ENCODE measurements around the gene PCDHGA4. TPM values are rescaled to one million over a fixed set of nuclear protein-coding genes. Genes with fewer than 3 reads are reported as not detected.

PCDHGA4 gene
- total and polyA plus RNA-seq, 5 donors, result 1.7 to 5.8 (median 5.6) TPM

- ATAC-seq (no peak), DNase-seq (no peak)
- 19% methylated on average over 27 of the region's 27 CpGs for WGBS
- H3K9me3 ChIP-seq (ENCODE audit: control insufficient read depth, low read length), result peaks cover 15% of the 10 kb centered on the region
- H3K4me3 ChIP-seq (ENCODE audit: low read length), result peak within 1 kb of the TSS; percentile 40
- no peaks in the 10 kb centered on the region for H3K27me3 ChIP-seq (ENCODE audit: control insufficient read depth, insufficient read depth)
- H3K4me1 ChIP-seq (ENCODE audit: control insufficient read depth, insufficient read depth, low read length), result no peaks in the 10 kb centered on the region
- H3K27ac ChIP-seq (ENCODE audit: low read length), result no peak within 1 kb of the TSS
- intact Hi-C loops (cut with DNase I), result loop anchor here in 1 of 4 donors (10.0 kb wide), 1 partner anchor 168 kb away; no protein-coding TSS in a partner anchor
These were observed 47.9 kb downstream of the PCDHGA4 start, which contains the start of gene PCDHGA9 for GRCh38 chr5:141402553-141403243. TSS of gene PCDHGA9 (plus strand) at chr5:141402778. CDS start at chr5:141402953, 175 bp downstream.

- Histone ChIP-seq H3K9me3 (ENCODE audit: control insufficient read depth, low read length) (peaks cover 15% of the 10 kb centered on the region), H3K27me3 (ENCODE audit: control insufficient read depth, insufficient read depth) (no peaks in the 10 kb centered on the region), H3K4me3 (ENCODE audit: low read length) (peak overlapping the region; percentile 40), H3K4me1 (ENCODE audit: control insufficient read depth, insufficient read depth, low read length) (no peaks in the 10 kb centered on the region), H3K27ac (ENCODE audit: low read length) (no peak overlapping the region)
- intact Hi-C loops (cut with DNase I), result loop anchor here in 1 of 4 donors (10.0 kb wide), 1 partner anchor 169 kb away; no protein-coding TSS in a partner anchor
- DNase-seq (no peak), ATAC-seq (no peak)
- WGBS, result 27% methylated on average over 22 of the region's 22 CpGs
These were observed 48.6 kb downstream of the PCDHGA4 start for GRCh38 chr5:141403387-141403786.

Other genes with a start within 250 kb of the PCDHGA4 start
Only the 30 nearest of the 36 such genes appear.
- gene PCDHB9, start 167.9 kb upstream of the PCDHGA4 start, total RNA-seq, result 1 to 10 TPM; 1.7 to 2.4 (median 2.1) TPM
- gene PCDHB9, start 167.9 kb upstream of the PCDHGA4 start, polyA plus RNA-seq, result 0.63 TPM
- 1 to 10 TPM; 1.1 to 2.0 (median 1.5) TPM for gene PCDHB10, start 162.7 kb upstream of the PCDHGA4 start, total RNA-seq
- gene PCDHB10, start 162.7 kb upstream of the PCDHGA4 start, polyA plus RNA-seq, result 1.00 TPM
- 1 to 10 TPM; 1.9 to 2.9 (median 2.5) TPM for gene PCDHB11, start 155.4 kb upstream of the PCDHGA4 start, total RNA-seq
- 0.48 TPM for gene PCDHB11, start 155.4 kb upstream of the PCDHGA4 start, polyA plus RNA-seq
- gene PCDHB12, start 146.3 kb upstream of the PCDHGA4 start, total RNA-seq, result 1 to 10 TPM; 1.7 to 3.3 (median 2.8) TPM
- gene PCDHB12, start 146.3 kb upstream of the PCDHGA4 start, polyA plus RNA-seq, result 0.72 TPM
- 1 to 10 TPM; 4.3 to 5.8 (median 5.3) TPM for gene PCDHB13, start 141.1 kb upstream of the PCDHGA4 start, total RNA-seq
- 1.7 TPM for gene PCDHB13, start 141.1 kb upstream of the PCDHGA4 start, polyA plus RNA-seq
- 1 to 10 TPM; 4.3 to 5.9 (median 5.3) TPM for gene PCDHB14, start 131.7 kb upstream of the PCDHGA4 start, total RNA-seq
- 2.3 TPM for gene PCDHB14, start 131.7 kb upstream of the PCDHGA4 start, polyA plus RNA-seq
- gene PCDHB15, start 109.6 kb upstream of the PCDHGA4 start, total RNA-seq, result 1 to 10 TPM; 2.9 to 6.7 (median 5.3) TPM
- 2.5 TPM for gene PCDHB15, start 109.6 kb upstream of the PCDHGA4 start, polyA plus RNA-seq
- under 1 TPM in 2 of 4 donors, not detected in 2; 0.17 to 0.37 TPM for gene SLC25A2, start 51.0 kb upstream of the PCDHGA4 start, total RNA-seq
- 0.14 TPM for gene SLC25A2, start 51.0 kb upstream of the PCDHGA4 start, polyA plus RNA-seq
- 100 to 1,000 TPM in 1 of 4 donors, 10 to 100 TPM in 3; 86.7 to 109 (median 95.1) TPM for gene TAF7, start 34.2 kb upstream of the PCDHGA4 start, total RNA-seq
- gene TAF7, start 34.2 kb upstream of the PCDHGA4 start, polyA plus RNA-seq, result 94.6 TPM
- 1 to 10 TPM; 1.7 to 2.8 (median 1.8) TPM for gene PCDHGA1, start 24.5 kb upstream of the PCDHGA4 start, total RNA-seq
- 0.70 TPM for gene PCDHGA1, start 24.5 kb upstream of the PCDHGA4 start, polyA plus RNA-seq
- gene PCDHGA2, start 16.3 kb upstream of the PCDHGA4 start, total RNA-seq, result 1 to 10 TPM; 6.4 to 9.4 (median 7.1) TPM
- gene PCDHGA2, start 16.3 kb upstream of the PCDHGA4 start, polyA plus RNA-seq, result 2.2 TPM
- gene PCDHGA3, start 11.2 kb upstream of the PCDHGA4 start, total RNA-seq, result 1 to 10 TPM; 4.9 to 7.7 (median 5.6) TPM
- 2.1 TPM for gene PCDHGA3, start 11.2 kb upstream of the PCDHGA4 start, polyA plus RNA-seq
- 1 to 10 TPM; 2.7 to 4.4 (median 3.8) TPM for gene PCDHGB1, start 4.9 kb upstream of the PCDHGA4 start, total RNA-seq
- gene PCDHGB1, start 4.9 kb upstream of the PCDHGA4 start, polyA plus RNA-seq, result 1.3 TPM
- gene PCDHGB2, start 5.0 kb downstream of the PCDHGA4 start, total RNA-seq, result 1 to 10 TPM; 3.5 to 6.5 (median 5.0) TPM
- gene PCDHGB2, start 5.0 kb downstream of the PCDHGA4 start, polyA plus RNA-seq, result 1.9 TPM
- gene PCDHGA5, start 9.1 kb downstream of the PCDHGA4 start, total RNA-seq, result 1 to 10 TPM; 3.4 to 4.7 (median 4.2) TPM
- gene PCDHGA5, start 9.1 kb downstream of the PCDHGA4 start, polyA plus RNA-seq, result 2.0 TPM
- gene PCDHGB3, start 15.2 kb downstream of the PCDHGA4 start, total RNA-seq, result 1 to 10 TPM; 4.8 to 5.5 (median 5.1) TPM
- 1.7 TPM for gene PCDHGB3, start 15.2 kb downstream of the PCDHGA4 start, polyA plus RNA-seq
- gene PCDHGA6, start 18.9 kb downstream of the PCDHGA4 start, total RNA-seq, result 1 to 10 TPM; 3.7 to 5.3 (median 4.9) TPM
- gene PCDHGA6, start 18.9 kb downstream of the PCDHGA4 start, polyA plus RNA-seq, result 2.2 TPM
- 1 to 10 TPM; 3.9 to 5.2 (median 4.5) TPM for gene PCDHGA7, start 27.7 kb downstream of the PCDHGA4 start, total RNA-seq
- 1.8 TPM for gene PCDHGA7, start 27.7 kb downstream of the PCDHGA4 start, polyA plus RNA-seq
- gene PCDHGB4, start 32.7 kb downstream of the PCDHGA4 start, total RNA-seq, result 1 to 10 TPM; 4.8 to 5.5 (median 5.3) TPM
- 2.0 TPM for gene PCDHGB4, start 32.7 kb downstream of the PCDHGA4 start, polyA plus RNA-seq
- gene PCDHGA8, start 37.6 kb downstream of the PCDHGA4 start, total RNA-seq, result 1 to 10 TPM; 4.0 to 5.2 (median 4.3) TPM
- 1.3 TPM for gene PCDHGA8, start 37.6 kb downstream of the PCDHGA4 start, polyA plus RNA-seq
- gene PCDHGB5, start 42.9 kb downstream of the PCDHGA4 start, total RNA-seq, result 1 to 10 TPM; 6.4 to 8.6 (median 6.8) TPM
- 3.3 TPM for gene PCDHGB5, start 42.9 kb downstream of the PCDHGA4 start, polyA plus RNA-seq
- 1 to 10 TPM; 3.7 to 5.4 (median 3.7) TPM for gene PCDHGA9, start 47.8 kb downstream of the PCDHGA4 start, total RNA-seq
- gene PCDHGA9, start 47.8 kb downstream of the PCDHGA4 start, polyA plus RNA-seq, result 1.6 TPM
- 1 to 10 TPM; 5.9 to 6.6 (median 6.3) TPM for gene PCDHGB6, start 53.0 kb downstream of the PCDHGA4 start, total RNA-seq
- gene PCDHGB6, start 53.0 kb downstream of the PCDHGA4 start, polyA plus RNA-seq, result 3.1 TPM
- 1 to 10 TPM; 3.9 to 5.3 (median 4.5) TPM for gene PCDHGA10, start 58.0 kb downstream of the PCDHGA4 start, total RNA-seq
- gene PCDHGA10, start 58.0 kb downstream of the PCDHGA4 start, polyA plus RNA-seq, result 1.6 TPM
- 10 to 100 TPM in 3 of 4 donors, 1 to 10 TPM in 1; 9.7 to 10.6 (median 10.5) TPM for gene PCDHGB7, start 62.7 kb downstream of the PCDHGA4 start, total RNA-seq
- gene PCDHGB7, start 62.7 kb downstream of the PCDHGA4 start, polyA plus RNA-seq, result 3.5 TPM
- 1 to 10 TPM; 3.1 to 4.2 (median 3.6) TPM for gene PCDHGA11, start 66.0 kb downstream of the PCDHGA4 start, total RNA-seq
- 2.2 TPM for gene PCDHGA11, start 66.0 kb downstream of the PCDHGA4 start, polyA plus RNA-seq
- 1 to 10 TPM; 4.8 to 7.1 (median 5.6) TPM for gene PCDHGA12, start 75.5 kb downstream of the PCDHGA4 start, total RNA-seq
- gene PCDHGA12, start 75.5 kb downstream of the PCDHGA4 start, polyA plus RNA-seq, result 2.7 TPM
- 10 to 100 TPM; 19.6 to 42.5 (median 33.5) TPM for gene PCDHGC3, start 120.9 kb downstream of the PCDHGA4 start, total RNA-seq
- 35.5 TPM for gene PCDHGC3, start 120.9 kb downstream of the PCDHGA4 start, polyA plus RNA-seq
- gene PCDHGC4, start 130.0 kb downstream of the PCDHGA4 start, total RNA-seq, result 1 to 10 TPM; 1.4 to 2.3 (median 1.8) TPM
- gene PCDHGC4, start 130.0 kb downstream of the PCDHGA4 start, polyA plus RNA-seq, result 1.3 TPM
- gene PCDHGC5, start 134.1 kb downstream of the PCDHGA4 start, total RNA-seq, result 1 to 10 TPM; 1.4 to 2.3 (median 1.9) TPM
- gene PCDHGC5, start 134.1 kb downstream of the PCDHGA4 start, polyA plus RNA-seq, result 1.4 TPM